Measurements from ENCODE around the gene PTPN11. TPM values are rescaled to one million over a fixed set of nuclear protein-coding genes. Genes with fewer than 3 reads are reported as not detected.

The PTPN11 gene
- polyA plus RNA-seq, 1 of the 3 experiments (the other 2 are of a cell fraction), result 48.3 TPM

- Histone ChIP-seq H3K36me3 (replicated peaks in 1 of 2; ENCODE audit: control insufficient read depth in 1 of 2, insufficient read depth in 2 of 2, low read length in 1 of 2) (no peaks in the 10 kb centered on the region), H3K9me2 (no peaks in the 10 kb centered on the region), H3K4me3 (ENCODE audit: low read depth in 2 of 2, low read length in 1 of 2) (no peak overlapping the region), H3K4me1 (ENCODE audit: control insufficient read depth in 1 of 2, insufficient read depth in 2 of 2, low read depth in 1 of 2, low read length in 1 of 2) (peaks cover 0 to 5% of the 10 kb centered on the region in 2 experiments; a peak in 1 of 4 replicates), H3K27ac (ENCODE audit: low read depth in 2 of 2, low read length in 1 of 2) (no peak overlapping the region), H4K20me1 (ENCODE audit: insufficient read depth) (no peaks in the 10 kb centered on the region), H3F3A (replicated peaks; ENCODE audit: insufficient read depth) (no peaks in the 10 kb centered on the region), H3K79me2 (ENCODE audit: insufficient read depth) (no peaks in the 10 kb centered on the region), H3K9ac (no peak overlapping the region), H3K27me3 (ENCODE audit: insufficient read depth) (no peaks in the 10 kb centered on the region), H2AFZ (ENCODE audit: low read depth) (no peak overlapping the region), H3K9me3 (no peaks in the 10 kb centered on the region), H3K4me2 (no peak overlapping the region)
- TF ChIP-seq NRF1 (IDR thresholded peaks at IDR 0.05; ENCODE audit: low read depth, low read length) (no peak), RCOR1 (IDR thresholded peaks at IDR 0.05; ENCODE audit: low read length) (no peak), NFIC (IDR thresholded peaks at IDR 0.05; ENCODE audit: borderline replicate concordance) (no peak), IRF3 (IDR thresholded peaks at IDR 0.05; ENCODE audit: low read depth, low read length) (no peak), TAF1 (IDR thresholded peaks at IDR 0.05; ENCODE audit: borderline replicate concordance, low read depth, low read length) (no peak), FOSL2 (IDR thresholded peaks at IDR 0.05; ENCODE audit: borderline replicate concordance, low read depth) (no peak), MAX (IDR thresholded peaks at IDR 0.05; ENCODE audit: low read depth) (no peak), CHD2 (IDR thresholded peaks at IDR 0.05; ENCODE audit: low read length, partially characterized antibody) (no peak), USF1 (IDR thresholded peaks at IDR 0.05; ENCODE audit: borderline replicate concordance, low read depth) (no peak)
- WGBS (ENCODE audit: low lambda C conversion rate), result 34% methylated on average over 4 of the region's 7 CpGs
- CTCF ChIA-PET, result interaction anchor here (1.3 kb wide), 1 partner anchor 10 kb away, joined by 4 read pairs; no protein-coding TSS in a partner anchor
- POLR2A ChIA-PET, result no interaction called here
- DNase-seq, result no peak
Measured at GRCh38 chr12:112533528-112533927, 114.8 kb downstream of the PTPN11 start.

- Histone ChIP-seq H3K4me1 (ENCODE audit: control insufficient read depth in 1 of 2, insufficient read depth in 2 of 2, low read depth in 1 of 2, low read length in 1 of 2) (peaks cover 0 to 5% of the 10 kb centered on the region in 2 experiments; a peak in 1 of 4 replicates), H3K9ac (no peak overlapping the region), H4K20me1 (ENCODE audit: insufficient read depth) (no peaks in the 10 kb centered on the region), H2AFZ (ENCODE audit: low read depth) (no peak overlapping the region), H3K4me3 (ENCODE audit: low read depth in 2 of 2, low read length in 1 of 2) (no peak overlapping the region), H3K27me3 (ENCODE audit: insufficient read depth) (no peaks in the 10 kb centered on the region), H3K9me2 (no peaks in the 10 kb centered on the region), H3K27ac (ENCODE audit: low read depth in 2 of 2, low read length in 1 of 2) (no peak overlapping the region), H3K9me3 (no peaks in the 10 kb centered on the region), H3F3A (replicated peaks; ENCODE audit: insufficient read depth) (no peaks in the 10 kb centered on the region), H3K79me2 (ENCODE audit: insufficient read depth) (no peaks in the 10 kb centered on the region), H3K36me3 (replicated peaks in 1 of 2; ENCODE audit: control insufficient read depth in 1 of 2, insufficient read depth in 2 of 2, low read length in 1 of 2) (no peaks in the 10 kb centered on the region), H3K4me2 (no peak overlapping the region)
- WGBS (ENCODE audit: low lambda C conversion rate), result 76% methylated on average over 4 of the region's 6 CpGs
- DNase-seq, result no peak
- TF ChIP-seq FOXJ3 (CRISPR knock-in tag; IDR thresholded peaks at IDR 0.05), result no peak
- no peak for TF ChIP-seq TCF12 (IDR thresholded peaks at IDR 0.05)
- no peak for TF ChIP-seq FOXM1 (IDR thresholded peaks at IDR 0.05; ENCODE audit: low read depth)
- TF ChIP-seq ZBTB33 (IDR thresholded peaks at IDR 0.05; ENCODE audit: borderline replicate concordance, low read depth), result no peak
- no peak for TF ChIP-seq EZH2phosphoT487 (IDR thresholded peaks at IDR 0.05; ENCODE audit: borderline replicate concordance, low read depth)
- ChIA-PET POLR2A (no interaction called here), CTCF (interaction anchor here (1.3 kb wide), 1 partner anchor 8 kb away, joined by 4 read pairs; no protein-coding TSS in a partner anchor)
Measured at GRCh38 chr12:112535017-112535416, 116.3 kb downstream of the PTPN11 start.

Data from SK-N-SH (cell line).